H1 (cell line): ENCODE results near the gene PLCL1. TPM values are rescaled to one million over a fixed set of nuclear protein-coding genes. Genes with fewer than 3 reads are reported as not detected.

Source experiments
- EP300 ChIP-seq, 2 experiments: IDR thresholded peaks; 1 replicate in 1 of 2; 2 replicates in 1 of 2; pipeline ENCODE4 v1.6.1; 2011 to 2012; ENCODE audit warnings: low read depth in 2 of 2, low read length in 2 of 2, mild to moderate bottlenecking in 2 of 2, borderline replicate concordance in 1 of 2, inconsistent platforms in 1 of 2, moderate library complexity in 1 of 2
- HDAC2 ChIP-seq, 2 experiments: fragments of 300-600 bp in 1 of 2; sonication (generic) in 1 of 2; IDR thresholded peaks; 2 replicates each; pipeline ENCODE4 v1.6.1; 2011 to 2012; ENCODE audit warnings: low read depth in 2 of 2, low read length in 2 of 2, mild to moderate bottlenecking in 2 of 2, moderate library complexity in 2 of 2, borderline replicate concordance in 1 of 2, inconsistent platforms in 1 of 2
- JUND ChIP-seq: IDR thresholded peaks from 2 replicates; pipeline ENCODE4 v1.6.1; 2011; ENCODE audit warnings: mild to moderate bottlenecking, improper control_type of control experiment, low read length
- KDM1A ChIP-seq: fragments of 200-600, 300-600 bp; sonication (generic); IDR thresholded peaks from 2 replicates; pipeline ENCODE4 v1.7.1; 2016; ENCODE audit warnings: mild to moderate bottlenecking, low read length, borderline replicate concordance
- NANOG ChIP-seq: IDR thresholded peaks from 2 replicates; pipeline ENCODE4 v1.6.1; 2011; ENCODE audit warnings: low read length, low read depth, mild to moderate bottlenecking, inconsistent platforms; ENCODE audit not compliant: insufficient read depth, poor library complexity, severe bottlenecking
- POU5F1 ChIP-seq: IDR thresholded peaks from 2 replicates; pipeline ENCODE4 v1.6.1; 2011; ENCODE audit warnings: low read depth, mild to moderate bottlenecking, low read length, moderate library complexity
- SAP30 ChIP-seq: fragments of 300-600 bp; sonication (generic); IDR thresholded peaks from 2 replicates; pipeline ENCODE4 v1.7.1; 2012; ENCODE audit warnings: low read length, moderate library complexity, mild to moderate bottlenecking, inconsistent platforms; ENCODE audit not compliant: insufficient read depth, insufficient replicate concordance
- TCF12 ChIP-seq: IDR thresholded peaks from 2 replicates; pipeline ENCODE4 v1.6.1; 2011; ENCODE audit warnings: low read depth, mild to moderate bottlenecking, low read length
- polyA plus RNA-seq, 7 experiments: library from polyadenylated mRNA; depleted of rRNA in 3 of 7; stranded (reverse) in 5 of 7; unstranded in 2 of 7; fragments of >200 nt in 5 of 7; fragments of 200-250 nt in 2 of 7; gene quantifications; 1 replicate in 5 of 7; 2 replicates in 1 of 7; 4 replicates in 1 of 7; pipeline versions ENCODE4 v1.2.1 to v1.2.3, GENCODE V29; 2011 to 2013; ENCODE audit warnings: missing spikeins in 2 of 7, mixed read lengths in 2 of 7
- total RNA-seq: library from RNA; stranded (reverse); fragmentation: NEBNext Ultra II Directional; extraction: Animal tissue kit (Norgen Biotek cat#: 25700); gene quantifications from 2 replicates; pipeline ENCODE4 v1.2.1, GENCODE V29; 2021

The PLCL1 gene
- total and polyA plus RNA-seq, 2 of the 8 experiments (the other 6 are each of a cell fraction or from before 2014, with no cell fraction given): not detected

DNA sequence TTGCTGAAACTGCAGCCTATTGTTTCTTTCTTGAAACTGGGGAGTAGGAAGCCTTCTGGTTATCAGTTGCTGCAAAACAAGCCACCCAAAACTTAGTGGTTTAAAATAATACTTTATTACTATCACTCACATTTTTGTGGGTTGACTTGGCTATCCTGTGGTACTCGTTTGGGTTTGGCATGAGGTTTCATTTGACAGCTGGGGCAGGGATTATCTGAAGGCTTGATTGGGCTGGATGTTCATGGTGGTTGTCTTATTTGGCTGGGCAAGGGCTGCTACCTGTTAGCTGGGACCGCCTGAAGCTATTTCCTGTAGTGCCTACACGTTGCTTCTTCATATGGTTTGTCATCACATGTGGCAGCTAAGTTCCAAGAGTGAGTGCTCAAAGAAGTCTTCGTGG, 122.3 kb downstream of the PLCL1 start (continued):
- TF ChIP-seq JUND: no peak
- TF ChIP-seq NANOG: no peak
- no peak for TF ChIP-seq TCF12
- no peak for TF ChIP-seq HDAC2 (IDR thresholded peaks at IDR 0.05; ENCODE audit: borderline replicate concordance in 1 of 2, low read depth in 2 of 2, low read length in 2 of 2)
- TF ChIP-seq POU5F1: no peak
- TF ChIP-seq SAP30: no peak
- no peak for TF ChIP-seq EP300 (IDR thresholded peaks at IDR 0.05; ENCODE audit: borderline replicate concordance in 1 of 2, low read depth in 2 of 2, low read length in 2 of 2)
- no peak for TF ChIP-seq KDM1A
- TF ChIP-seq, all 59 proteins: peak for 0
